HG03432 (cell line): Measurements from ENCODE around the gene RSF1.

ENCODE experiments used
- ATAC-seq: cut with Tn5 transposase; IDR thresholded peaks from one replicate; pipeline ENCODE4 v1.9.1; 2021; ENCODE audit warnings: mild to moderate bottlenecking, moderate library complexity; ENCODE audit not compliant: unreplicated experiment

RSF1 gene

GRCh38 chr11:77806415-77806814 is 14.1 kb downstream of the RSF1 start:
- no peak for ATAC-seq

GRCh38 chr11:77801477-77801876 is 19.0 kb downstream of the RSF1 start:
- ATAC-seq = no peak

DNA sequence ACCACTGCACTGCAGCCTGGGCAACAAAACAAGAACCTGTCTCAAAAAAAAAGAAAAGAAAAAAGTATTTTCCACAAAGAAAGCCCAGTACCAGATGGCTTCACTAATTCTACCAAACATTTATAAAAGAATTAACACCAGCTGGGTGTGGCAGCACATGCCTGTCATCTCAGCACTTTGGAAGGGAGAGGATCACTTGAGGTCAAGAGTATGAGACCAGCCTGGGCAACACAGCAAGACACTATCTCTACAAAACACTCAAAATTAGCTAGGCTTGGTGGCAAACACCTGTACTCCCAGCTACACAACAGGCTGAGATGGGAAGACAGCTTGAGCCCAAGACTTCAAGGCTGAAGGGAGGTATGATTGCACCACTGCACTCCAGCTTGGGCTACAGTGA is 20.1 kb downstream of the RSF1 start:
- ATAC-seq = no peak

- no peak for ATAC-seq
Observed at GRCh38 chr11:77799338-77799737, 21.2 kb downstream of the RSF1 start.

GRCh38 chr11:77793972-77794371 is 26.6 kb downstream of the RSF1 start:
- ATAC-seq = no peak

DNA sequence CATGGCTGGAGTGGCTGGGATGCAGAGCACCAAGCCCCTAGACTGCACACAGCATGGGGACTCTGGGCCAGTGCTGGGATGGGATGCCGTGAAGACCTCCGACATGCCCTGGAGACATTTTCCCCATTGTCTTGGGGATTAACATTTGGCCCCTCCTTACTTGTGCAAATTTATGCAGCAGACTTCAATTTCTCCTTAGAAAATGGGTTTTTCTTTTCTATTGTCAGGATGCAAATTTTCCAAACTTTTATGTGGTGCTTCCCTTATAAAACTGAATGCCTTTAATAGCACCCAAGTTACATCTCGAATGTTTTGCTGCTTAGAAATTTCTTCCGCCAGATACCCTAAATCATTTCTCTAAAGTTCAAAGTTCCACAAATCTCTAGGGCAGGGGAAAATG is 29.2 kb downstream of the RSF1 start:
- no peak for ATAC-seq

DNA sequence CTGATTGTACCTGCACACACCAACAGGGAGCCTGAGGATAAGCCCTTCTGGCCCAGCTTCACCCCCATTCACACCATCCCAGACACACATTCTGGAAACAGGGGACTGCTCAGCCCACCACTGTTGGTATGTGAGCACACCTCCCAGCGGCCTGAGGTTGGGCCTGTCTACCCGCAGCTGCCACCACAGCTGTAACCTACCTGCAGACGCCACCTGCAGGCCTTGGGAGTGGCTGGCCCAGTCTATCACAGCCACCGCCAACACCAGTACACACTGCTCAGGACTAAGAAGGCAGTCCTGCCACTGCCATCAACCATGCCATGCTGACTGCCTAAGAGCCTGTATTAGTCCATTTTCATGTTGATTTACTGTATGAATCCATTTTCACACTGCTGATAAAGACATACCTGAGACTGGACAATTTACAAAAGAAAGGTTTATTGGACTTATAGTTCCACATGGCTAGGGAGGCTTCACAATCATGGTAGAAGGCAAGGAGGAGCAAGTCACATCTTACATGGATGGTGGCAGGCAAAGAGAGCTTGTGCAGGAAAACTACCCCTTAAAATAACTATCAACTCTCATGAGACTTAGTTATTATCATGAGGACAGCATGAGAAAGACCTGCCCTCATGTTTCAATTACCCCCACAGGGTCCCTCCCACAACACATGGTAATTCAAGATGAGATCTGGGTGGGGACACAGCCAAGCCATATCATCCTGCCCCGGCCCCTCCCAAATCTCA is 30.6 kb downstream of the RSF1 start:
- no peak for ATAC-seq

GRCh38 chr11:77789061-77789730 is 31.3 kb downstream of the RSF1 start:
- ATAC-seq = no peak

DNA sequence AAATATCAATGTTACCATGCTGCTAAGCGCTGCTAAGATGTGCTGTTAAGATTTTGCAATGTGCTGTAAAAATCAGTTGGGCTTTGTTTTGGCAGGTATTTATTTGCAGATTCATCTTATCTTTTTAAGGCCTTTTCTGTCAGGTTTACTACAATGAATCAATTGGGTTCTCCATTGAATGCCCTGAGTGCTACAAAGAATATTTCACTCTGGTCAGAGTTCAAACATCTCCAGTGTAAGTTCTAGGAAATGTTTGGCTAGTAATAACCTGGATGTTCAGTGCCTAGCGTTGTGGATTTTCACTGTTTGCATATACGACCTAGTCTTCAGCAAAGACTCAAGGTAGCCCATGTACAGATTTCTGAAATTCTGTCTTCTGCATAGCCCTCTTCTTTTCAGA is 36.0 kb downstream of the RSF1 start:
- ATAC-seq = no peak

DNA sequence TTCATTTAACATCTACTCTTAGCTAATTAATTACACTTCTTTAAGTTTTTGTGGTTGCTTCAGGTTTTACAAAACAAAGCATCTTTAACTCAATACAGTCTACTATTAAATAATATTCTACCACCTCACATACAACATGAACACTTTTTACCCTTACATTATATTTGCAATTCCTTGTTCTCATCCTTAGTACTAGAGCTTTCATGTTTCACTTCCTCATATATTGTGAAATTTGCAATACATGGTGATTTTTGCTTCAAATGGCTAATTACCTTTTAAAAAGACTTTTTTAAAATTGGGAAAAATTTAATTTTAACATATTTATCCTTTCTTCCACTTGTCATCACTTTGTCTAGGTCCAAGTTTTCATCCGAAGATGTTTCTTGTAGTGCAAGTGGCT is 37.5 kb downstream of the RSF1 start:
- no peak for ATAC-seq

GRCh38 chr11:77779935-77780334 is 40.6 kb downstream of the RSF1 start:
- no peak for ATAC-seq

GRCh38 chr11:77778549-77778948 is 42.0 kb downstream of the RSF1 start:
- ATAC-seq = no peak

GRCh38 chr11:77778118-77778517 is 42.4 kb downstream of the RSF1 start:
- ATAC-seq = no peak

DNA sequence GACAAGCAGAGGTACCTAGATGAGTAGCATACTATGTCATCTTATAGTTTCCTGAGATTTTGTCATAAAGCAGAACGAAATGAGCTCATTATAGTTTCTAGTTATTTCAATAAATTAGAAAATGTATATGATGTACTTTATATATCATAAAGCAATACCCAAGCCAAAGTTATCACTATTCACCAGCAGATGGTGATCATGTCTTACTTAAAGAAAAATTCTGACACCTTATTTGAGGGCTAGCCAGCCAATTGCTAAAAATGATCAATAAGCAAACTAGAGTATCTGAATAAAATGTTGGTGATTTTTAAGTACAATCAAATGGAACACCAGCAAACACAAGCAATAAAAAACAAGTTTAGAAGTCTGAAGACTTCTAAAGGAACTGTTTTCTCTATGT is 44.1 kb downstream of the RSF1 start:
- ATAC-seq = no peak

GRCh38 chr11:77775936-77776335 is 44.6 kb downstream of the RSF1 start:
- ATAC-seq = no peak

- no peak for ATAC-seq
Observed at GRCh38 chr11:77771135-77771534, 49.4 kb downstream of the RSF1 start.

DNA sequence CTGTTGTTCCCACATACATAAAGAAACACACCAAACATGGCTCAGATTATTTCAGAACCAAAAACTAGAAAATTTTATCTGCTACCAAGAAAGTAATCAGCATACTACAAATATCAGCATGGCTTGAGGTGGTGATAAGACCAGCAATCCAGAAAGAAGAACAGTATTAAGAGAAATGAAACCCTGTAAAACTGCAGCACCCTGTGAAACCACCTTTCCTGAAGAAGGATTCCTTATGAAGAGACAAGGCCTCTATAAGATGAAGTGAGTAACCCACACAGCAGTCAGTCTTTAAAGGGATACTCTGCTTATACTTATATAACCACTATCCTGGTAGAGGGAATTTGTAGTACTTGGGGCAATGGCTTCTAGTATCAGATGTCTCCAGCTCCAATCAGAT is 49.9 kb downstream of the RSF1 start:
- no peak for ATAC-seq

DNA sequence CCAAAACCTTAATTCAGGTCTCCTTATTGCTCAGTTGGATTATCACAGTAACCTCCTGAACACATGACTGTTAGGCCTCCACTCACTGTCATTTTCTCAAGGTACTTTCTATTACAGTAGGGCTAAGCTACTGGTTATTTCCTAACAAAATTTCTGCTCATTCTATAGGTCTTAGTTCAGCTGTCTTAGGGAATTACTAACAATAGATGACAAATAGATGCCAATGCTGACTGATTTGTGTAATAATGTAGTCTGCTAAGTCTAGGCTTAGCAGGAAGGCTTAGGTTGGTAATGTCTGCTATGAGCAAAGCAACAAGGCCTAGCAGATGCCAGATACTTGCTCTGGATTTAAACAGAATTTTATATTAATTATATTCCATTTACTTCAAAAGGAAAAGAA is 58.1 kb downstream of the RSF1 start:
- no peak for ATAC-seq

GRCh38 chr11:77761491-77761890 is 59.0 kb downstream of the RSF1 start:
- ATAC-seq = no peak

DNA sequence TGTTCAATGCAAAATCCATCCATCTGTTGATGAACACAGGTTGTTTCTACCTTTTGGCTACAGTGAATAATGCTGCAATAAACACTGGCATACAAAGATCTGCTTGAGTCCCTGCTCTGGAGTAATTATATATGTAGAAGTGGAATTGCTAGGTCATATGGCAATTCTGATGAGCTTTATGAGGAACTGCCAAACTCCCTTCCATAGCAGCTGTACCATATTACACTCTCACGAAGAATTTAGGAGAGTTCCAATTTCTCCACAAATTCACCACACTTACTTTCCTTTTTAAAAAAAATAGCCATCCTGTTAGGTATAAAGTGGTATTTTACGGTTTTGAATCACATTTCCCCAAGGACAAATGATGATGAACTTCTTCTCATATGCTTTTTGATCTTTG is 62.2 kb downstream of the RSF1 start:
- no peak for ATAC-seq

DNA sequence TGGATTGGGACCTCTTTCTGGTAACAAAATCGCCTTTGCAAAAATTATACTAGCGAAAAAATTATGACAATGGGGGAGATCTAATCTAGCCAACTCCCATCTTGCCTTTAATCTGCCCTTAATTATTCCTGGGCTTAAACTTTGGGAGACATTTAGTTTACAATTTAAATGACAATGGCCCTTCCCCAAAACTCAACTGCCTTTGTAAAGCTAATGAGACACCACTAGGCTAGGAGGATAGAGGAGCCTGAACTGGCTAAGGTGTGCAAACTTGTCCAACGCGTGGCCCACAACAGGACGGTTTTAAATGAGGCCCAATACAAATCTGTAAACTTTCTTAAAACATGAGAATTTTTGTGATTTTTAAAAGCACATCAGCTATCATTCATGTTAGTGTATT is 67.3 kb downstream of the RSF1 start:
- no peak for ATAC-seq

GRCh38 chr11:77752516-77752915 is 68.0 kb downstream of the RSF1 start:
- no peak for ATAC-seq
